HEK293 (cell line): Measurements from ENCODE around the gene DDX54.

Experiments used
- BCL11A ChIP-seq: fragments of 450-650 bp; formaldehyde crosslinking; IDR thresholded peaks from 2 replicates; pipeline ENCODE4 v1.5.1; 2016; ENCODE audit warnings: low read depth, missing biosample characterization, missing genetic modification characterization
- IKZF3 ChIP-seq: fragments of 450-650 bp; IDR thresholded peaks from 2 replicates; pipeline ENCODE4 v1.5.0; 2018; ENCODE audit warnings: missing biosample characterization, mild to moderate bottlenecking, missing genetic modification characterization, moderate library complexity
- KLF10 ChIP-seq: fragments of 450-650 bp; IDR thresholded peaks from 2 replicates; pipeline ENCODE4 v1.5.1; 2018; ENCODE audit warnings: missing biosample characterization, mild to moderate bottlenecking, missing genetic modification characterization
- OSR2 ChIP-seq: fragments of 450-650 bp; formaldehyde crosslinking; IDR thresholded peaks from 2 replicates; pipeline ENCODE4 v1.5.1; 2016; ENCODE audit warnings: missing biosample characterization, missing genetic modification characterization
- SALL2 ChIP-seq: fragments of 450-650 bp; formaldehyde crosslinking; IDR thresholded peaks from 2 replicates; pipeline ENCODE4 v1.5.0; 2017; ENCODE audit warnings: missing biosample characterization, mild to moderate bottlenecking, missing genetic modification characterization, borderline replicate concordance
- WT1 ChIP-seq: fragments of 450-650 bp; formaldehyde crosslinking; IDR thresholded peaks from 2 replicates; pipeline ENCODE4 v1.5.1; 2016; ENCODE audit warnings: missing biosample characterization, missing genetic modification characterization
- ZBTB17 ChIP-seq: fragments of 450-650 bp; formaldehyde crosslinking; IDR thresholded peaks from 2 replicates; pipeline ENCODE4 v1.5.1; 2016; ENCODE audit warnings: missing biosample characterization, missing genetic modification characterization
- ZFP37 ChIP-seq: fragments of 450-650 bp; formaldehyde crosslinking; IDR thresholded peaks from 2 replicates; pipeline ENCODE4 v1.5.1; 2016; ENCODE audit warnings: missing biosample characterization, missing genetic modification characterization
- ZNF2 ChIP-seq: fragments of 450-650 bp; formaldehyde crosslinking; IDR thresholded peaks from 2 replicates; pipeline ENCODE4 v1.5.1; 2016; ENCODE audit warnings: missing biosample characterization, missing genetic modification characterization
- ZNF221 ChIP-seq: fragments of 450-650 bp; formaldehyde crosslinking; IDR thresholded peaks from 2 replicates; pipeline ENCODE4 v1.5.1; 2017; ENCODE audit warnings: missing biosample characterization, missing genetic modification characterization, borderline replicate concordance
- ZNF394 ChIP-seq: fragments of 450-650 bp; formaldehyde crosslinking; IDR thresholded peaks from 2 replicates; pipeline ENCODE4 v1.5.1; 2016; ENCODE audit warnings: missing biosample characterization, missing genetic modification characterization, mild to moderate bottlenecking, moderate library complexity, borderline replicate concordance
- ZNF501 ChIP-seq: fragments of 450-650 bp; formaldehyde crosslinking; IDR thresholded peaks from 2 replicates; pipeline ENCODE4 v1.5.1; 2016; ENCODE audit warnings: missing biosample characterization, missing genetic modification characterization
- ZNF521 ChIP-seq: fragments of 450-650 bp; formaldehyde crosslinking; IDR thresholded peaks from 2 replicates; pipeline ENCODE4 v1.5.1; 2017; ENCODE audit warnings: missing biosample characterization, mild to moderate bottlenecking, missing genetic modification characterization
- ZNF549 ChIP-seq: fragments of 450-650 bp; IDR thresholded peaks from 2 replicates; pipeline ENCODE4 v1.5.1; 2018; ENCODE audit warnings: missing biosample characterization, missing genetic modification characterization, mild to moderate bottlenecking, inconsistent platforms, moderate library complexity
- ZNF558 ChIP-seq: fragments of 450-650 bp; formaldehyde crosslinking; IDR thresholded peaks from 2 replicates; pipeline ENCODE4 v1.5.1; 2016; ENCODE audit warnings: missing biosample characterization, missing genetic modification characterization
- ZNF596 ChIP-seq: fragments of 450-650 bp; IDR thresholded peaks from 2 replicates; pipeline ENCODE4 v1.5.0; 2018; ENCODE audit warnings: missing biosample characterization, mild to moderate bottlenecking, missing genetic modification characterization, moderate library complexity
- ZNF623 ChIP-seq: fragments of 450-650 bp; formaldehyde crosslinking; IDR thresholded peaks from 2 replicates; pipeline ENCODE4 v1.5.1; 2016; ENCODE audit warnings: missing biosample characterization, missing genetic modification characterization
- TF ChIP-seq, protein P1 (sequence below): fragments of 450-650 bp; formaldehyde crosslinking; IDR thresholded peaks from 2 replicates; pipeline ENCODE4 v1.5.1; 2016; ENCODE audit warnings: missing biosample characterization, missing genetic modification characterization
- TF ChIP-seq, protein P2 (sequence below): fragments of 450-650 bp; formaldehyde crosslinking; IDR thresholded peaks from 2 replicates; pipeline ENCODE4 v1.5.1; 2016; ENCODE audit warnings: missing biosample characterization, missing genetic modification characterization
- TF ChIP-seq, protein P3 (sequence below): fragments of 450-650 bp; formaldehyde crosslinking; IDR thresholded peaks from 2 replicates; pipeline ENCODE4 v1.5.1; 2016; ENCODE audit warnings: missing biosample characterization, missing genetic modification characterization
- TF ChIP-seq, protein P4 (sequence below): fragments of 450-650 bp; formaldehyde crosslinking; IDR thresholded peaks from 2 replicates; pipeline ENCODE4 v1.5.1; 2017; ENCODE audit warnings: missing biosample characterization, missing genetic modification characterization
- TF ChIP-seq, protein P5 (sequence below): IDR thresholded peaks from 2 replicates; pipeline ENCODE4 v1.6.1; 2011; ENCODE audit warnings: mild to moderate bottlenecking, low read depth, low read length, borderline replicate concordance
- TF ChIP-seq, protein P6 (sequence below): sonication (generic); formaldehyde crosslinking; IDR thresholded peaks from 2 replicates; pipeline ENCODE4 v1.8.1; 2022; ENCODE audit warnings: mild to moderate bottlenecking, moderate library complexity, missing genetic modification reagents
- TF ChIP-seq, protein P7 (sequence below): fragments of 450-650 bp; formaldehyde crosslinking; IDR thresholded peaks from 2 replicates; pipeline ENCODE4 v1.5.1; 2016; ENCODE audit warnings: missing biosample characterization, missing genetic modification characterization

DDX54 gene

DNA sequence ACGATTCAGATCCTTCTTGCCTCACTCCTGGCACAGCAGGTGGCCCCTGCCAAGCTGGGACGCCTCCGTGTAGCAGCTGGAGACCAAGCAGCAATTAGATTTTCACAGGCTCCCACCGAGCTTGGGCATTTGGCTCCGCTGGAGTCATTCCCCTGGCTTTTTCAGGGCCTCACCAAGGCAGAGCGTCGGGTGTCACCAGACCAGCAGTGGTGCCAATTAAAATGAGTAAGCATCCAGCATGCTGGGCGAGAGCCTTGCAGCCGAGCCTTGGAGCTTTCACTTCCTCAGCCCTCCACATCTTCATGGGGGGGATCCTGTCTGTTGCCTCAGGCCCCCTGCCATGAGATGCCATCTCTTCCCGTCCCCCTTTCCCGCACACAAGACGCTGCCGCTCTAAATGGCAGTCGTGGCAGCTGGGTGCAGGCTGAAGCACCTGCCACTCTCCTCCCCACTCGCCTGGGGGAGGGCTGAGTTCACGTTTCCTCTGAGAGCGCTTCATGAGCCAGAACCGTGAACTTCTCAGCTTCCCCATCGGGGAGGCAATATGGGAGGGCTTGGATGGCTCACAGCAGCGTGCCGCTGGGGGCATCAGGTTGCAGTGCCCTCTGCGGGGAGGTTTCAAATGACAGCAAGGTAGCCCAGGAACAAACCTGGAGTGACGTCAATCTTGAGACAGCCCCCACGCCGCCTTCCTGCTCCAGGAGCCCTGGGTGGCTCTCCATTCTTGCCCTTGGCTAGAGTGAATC, 47.7 kb upstream of the DDX54 start (continued):
- TF ChIP-seq ZNF623 (tag by site-specific recombination) (no peak), ZNF558 (tag by site-specific recombination) (no peak), ZFP37 (tag by site-specific recombination) (peak; percentile 90), ZNF394 (tag by site-specific recombination) (peak; percentile 52; the same call in 1 of the 2 replicates), IKZF3 (no peak), WT1 (tag by site-specific recombination) (peak; percentile 84; the same call in 1 of the 2 replicates), ZNF521 (tag by site-specific recombination) (no peak), ZNF221 (tag by site-specific recombination) (no peak), ZNF549 (tag by site-specific recombination) (no peak), BCL11A (tag by site-specific recombination) (no peak; the same call in 1 of the 2 replicates), ZNF501 (peak; percentile 85), KLF10 (tag by site-specific recombination) (no peak), ZBTB17 (peak; percentile 65), ZNF2 (tag by site-specific recombination) (peak; percentile 36; the same call in 1 of the 2 replicates), SALL2 (tag by site-specific recombination) (no peak), OSR2 (tag by site-specific recombination) (peak; percentile 78), ZNF596 (no peak)
- TF ChIP-seq, protein P1, sequence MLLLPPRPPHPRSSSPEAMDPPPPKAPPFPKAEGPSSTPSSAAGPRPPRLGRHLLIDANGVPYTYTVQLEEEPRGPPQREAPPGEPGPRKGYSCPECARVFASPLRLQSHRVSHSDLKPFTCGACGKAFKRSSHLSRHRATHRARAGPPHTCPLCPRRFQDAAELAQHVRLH (tag by site-specific recombination), result no peak
- TF ChIP-seq, protein P2, sequence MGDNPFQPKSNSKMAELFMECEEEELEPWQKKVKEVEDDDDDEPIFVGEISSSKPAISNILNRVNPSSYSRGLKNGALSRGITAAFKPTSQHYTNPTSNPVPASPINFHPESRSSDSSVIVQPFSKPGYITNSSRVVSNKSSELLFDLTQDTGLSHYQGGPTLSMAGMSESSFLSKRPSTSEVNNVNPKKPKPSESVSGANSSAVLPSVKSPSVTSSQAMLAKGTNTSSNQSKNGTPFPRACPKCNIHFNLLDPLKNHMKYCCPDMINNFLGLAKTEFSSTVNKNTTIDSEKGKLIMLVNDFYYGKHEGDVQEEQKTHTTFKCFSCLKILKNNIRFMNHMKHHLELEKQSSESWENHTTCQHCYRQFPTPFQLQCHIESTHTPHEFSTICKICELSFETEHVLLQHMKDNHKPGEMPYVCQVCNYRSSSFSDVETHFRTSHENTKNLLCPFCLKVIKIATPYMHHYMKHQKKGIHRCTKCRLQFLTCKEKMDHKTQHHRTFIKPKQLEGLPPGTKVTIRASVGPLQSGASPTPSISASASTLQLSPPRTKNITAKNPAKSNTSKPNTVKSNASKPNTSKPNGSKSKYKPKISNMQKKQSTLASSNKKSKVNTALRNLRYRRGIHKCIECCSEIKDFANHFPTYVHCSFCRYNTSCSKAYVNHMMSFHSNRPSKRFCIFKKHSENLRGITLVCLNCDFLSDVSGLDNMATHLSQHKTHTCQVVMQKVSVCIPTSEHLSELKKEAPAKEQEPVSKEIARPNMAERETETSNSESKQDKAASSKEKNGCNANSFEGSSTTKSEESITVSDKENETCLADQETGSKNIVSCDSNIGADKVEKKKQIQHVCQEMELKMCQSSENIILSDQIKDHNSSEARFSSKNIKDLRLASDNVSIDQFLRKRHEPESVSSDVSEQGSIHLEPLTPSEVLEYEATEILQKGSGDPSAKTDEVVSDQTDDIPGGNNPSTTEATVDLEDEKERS (tag by site-specific recombination), result no peak
- TF ChIP-seq, protein P3, sequence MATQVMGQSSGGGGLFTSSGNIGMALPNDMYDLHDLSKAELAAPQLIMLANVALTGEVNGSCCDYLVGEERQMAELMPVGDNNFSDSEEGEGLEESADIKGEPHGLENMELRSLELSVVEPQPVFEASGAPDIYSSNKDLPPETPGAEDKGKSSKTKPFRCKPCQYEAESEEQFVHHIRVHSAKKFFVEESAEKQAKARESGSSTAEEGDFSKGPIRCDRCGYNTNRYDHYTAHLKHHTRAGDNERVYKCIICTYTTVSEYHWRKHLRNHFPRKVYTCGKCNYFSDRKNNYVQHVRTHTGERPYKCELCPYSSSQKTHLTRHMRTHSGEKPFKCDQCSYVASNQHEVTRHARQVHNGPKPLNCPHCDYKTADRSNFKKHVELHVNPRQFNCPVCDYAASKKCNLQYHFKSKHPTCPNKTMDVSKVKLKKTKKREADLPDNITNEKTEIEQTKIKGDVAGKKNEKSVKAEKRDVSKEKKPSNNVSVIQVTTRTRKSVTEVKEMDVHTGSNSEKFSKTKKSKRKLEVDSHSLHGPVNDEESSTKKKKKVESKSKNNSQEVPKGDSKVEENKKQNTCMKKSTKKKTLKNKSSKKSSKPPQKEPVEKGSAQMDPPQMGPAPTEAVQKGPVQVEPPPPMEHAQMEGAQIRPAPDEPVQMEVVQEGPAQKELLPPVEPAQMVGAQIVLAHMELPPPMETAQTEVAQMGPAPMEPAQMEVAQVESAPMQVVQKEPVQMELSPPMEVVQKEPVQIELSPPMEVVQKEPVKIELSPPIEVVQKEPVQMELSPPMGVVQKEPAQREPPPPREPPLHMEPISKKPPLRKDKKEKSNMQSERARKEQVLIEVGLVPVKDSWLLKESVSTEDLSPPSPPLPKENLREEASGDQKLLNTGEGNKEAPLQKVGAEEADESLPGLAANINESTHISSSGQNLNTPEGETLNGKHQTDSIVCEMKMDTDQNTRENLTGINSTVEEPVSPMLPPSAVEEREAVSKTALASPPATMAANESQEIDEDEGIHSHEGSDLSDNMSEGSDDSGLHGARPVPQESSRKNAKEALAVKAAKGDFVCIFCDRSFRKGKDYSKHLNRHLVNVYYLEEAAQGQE (tag by site-specific recombination), result no peak
- TF ChIP-seq, protein P4, sequence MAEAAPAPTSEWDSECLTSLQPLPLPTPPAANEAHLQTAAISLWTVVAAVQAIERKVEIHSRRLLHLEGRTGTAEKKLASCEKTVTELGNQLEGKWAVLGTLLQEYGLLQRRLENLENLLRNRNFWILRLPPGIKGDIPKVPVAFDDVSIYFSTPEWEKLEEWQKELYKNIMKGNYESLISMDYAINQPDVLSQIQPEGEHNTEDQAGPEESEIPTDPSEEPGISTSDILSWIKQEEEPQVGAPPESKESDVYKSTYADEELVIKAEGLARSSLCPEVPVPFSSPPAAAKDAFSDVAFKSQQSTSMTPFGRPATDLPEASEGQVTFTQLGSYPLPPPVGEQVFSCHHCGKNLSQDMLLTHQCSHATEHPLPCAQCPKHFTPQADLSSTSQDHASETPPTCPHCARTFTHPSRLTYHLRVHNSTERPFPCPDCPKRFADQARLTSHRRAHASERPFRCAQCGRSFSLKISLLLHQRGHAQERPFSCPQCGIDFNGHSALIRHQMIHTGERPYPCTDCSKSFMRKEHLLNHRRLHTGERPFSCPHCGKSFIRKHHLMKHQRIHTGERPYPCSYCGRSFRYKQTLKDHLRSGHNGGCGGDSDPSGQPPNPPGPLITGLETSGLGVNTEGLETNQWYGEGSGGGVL, result peak; percentile 50
- TF ChIP-seq, protein P5, sequence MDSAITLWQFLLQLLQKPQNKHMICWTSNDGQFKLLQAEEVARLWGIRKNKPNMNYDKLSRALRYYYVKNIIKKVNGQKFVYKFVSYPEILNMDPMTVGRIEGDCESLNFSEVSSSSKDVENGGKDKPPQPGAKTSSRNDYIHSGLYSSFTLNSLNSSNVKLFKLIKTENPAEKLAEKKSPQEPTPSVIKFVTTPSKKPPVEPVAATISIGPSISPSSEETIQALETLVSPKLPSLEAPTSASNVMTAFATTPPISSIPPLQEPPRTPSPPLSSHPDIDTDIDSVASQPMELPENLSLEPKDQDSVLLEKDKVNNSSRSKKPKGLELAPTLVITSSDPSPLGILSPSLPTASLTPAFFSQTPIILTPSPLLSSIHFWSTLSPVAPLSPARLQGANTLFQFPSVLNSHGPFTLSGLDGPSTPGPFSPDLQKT, result no peak
- TF ChIP-seq, protein P6, sequence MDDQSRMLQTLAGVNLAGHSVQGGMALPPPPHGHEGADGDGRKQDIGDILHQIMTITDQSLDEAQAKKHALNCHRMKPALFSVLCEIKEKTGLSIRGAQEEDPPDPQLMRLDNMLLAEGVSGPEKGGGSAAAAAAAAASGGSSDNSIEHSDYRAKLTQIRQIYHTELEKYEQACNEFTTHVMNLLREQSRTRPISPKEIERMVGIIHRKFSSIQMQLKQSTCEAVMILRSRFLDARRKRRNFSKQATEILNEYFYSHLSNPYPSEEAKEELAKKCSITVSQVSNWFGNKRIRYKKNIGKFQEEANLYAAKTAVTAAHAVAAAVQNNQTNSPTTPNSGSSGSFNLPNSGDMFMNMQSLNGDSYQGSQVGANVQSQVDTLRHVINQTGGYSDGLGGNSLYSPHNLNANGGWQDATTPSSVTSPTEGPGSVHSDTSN, result no peak
- TF ChIP-seq, protein P7, sequence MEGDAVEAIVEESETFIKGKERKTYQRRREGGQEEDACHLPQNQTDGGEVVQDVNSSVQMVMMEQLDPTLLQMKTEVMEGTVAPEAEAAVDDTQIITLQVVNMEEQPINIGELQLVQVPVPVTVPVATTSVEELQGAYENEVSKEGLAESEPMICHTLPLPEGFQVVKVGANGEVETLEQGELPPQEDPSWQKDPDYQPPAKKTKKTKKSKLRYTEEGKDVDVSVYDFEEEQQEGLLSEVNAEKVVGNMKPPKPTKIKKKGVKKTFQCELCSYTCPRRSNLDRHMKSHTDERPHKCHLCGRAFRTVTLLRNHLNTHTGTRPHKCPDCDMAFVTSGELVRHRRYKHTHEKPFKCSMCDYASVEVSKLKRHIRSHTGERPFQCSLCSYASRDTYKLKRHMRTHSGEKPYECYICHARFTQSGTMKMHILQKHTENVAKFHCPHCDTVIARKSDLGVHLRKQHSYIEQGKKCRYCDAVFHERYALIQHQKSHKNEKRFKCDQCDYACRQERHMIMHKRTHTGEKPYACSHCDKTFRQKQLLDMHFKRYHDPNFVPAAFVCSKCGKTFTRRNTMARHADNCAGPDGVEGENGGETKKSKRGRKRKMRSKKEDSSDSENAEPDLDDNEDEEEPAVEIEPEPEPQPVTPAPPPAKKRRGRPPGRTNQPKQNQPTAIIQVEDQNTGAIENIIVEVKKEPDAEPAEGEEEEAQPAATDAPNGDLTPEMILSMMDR (tag by site-specific recombination), result peak; percentile 87
